GM18499 (cell line): ENCODE results near the gene ERCC6.

ENCODE experiments used
- ATAC-seq: cut with Tn5 transposase; IDR thresholded peaks from one replicate; pipeline ENCODE4 v1.9.1; 2021; ENCODE audit warnings: moderate number of reproducible peaks; ENCODE audit not compliant: insufficient read depth, unreplicated experiment

ERCC6 gene

DNA sequence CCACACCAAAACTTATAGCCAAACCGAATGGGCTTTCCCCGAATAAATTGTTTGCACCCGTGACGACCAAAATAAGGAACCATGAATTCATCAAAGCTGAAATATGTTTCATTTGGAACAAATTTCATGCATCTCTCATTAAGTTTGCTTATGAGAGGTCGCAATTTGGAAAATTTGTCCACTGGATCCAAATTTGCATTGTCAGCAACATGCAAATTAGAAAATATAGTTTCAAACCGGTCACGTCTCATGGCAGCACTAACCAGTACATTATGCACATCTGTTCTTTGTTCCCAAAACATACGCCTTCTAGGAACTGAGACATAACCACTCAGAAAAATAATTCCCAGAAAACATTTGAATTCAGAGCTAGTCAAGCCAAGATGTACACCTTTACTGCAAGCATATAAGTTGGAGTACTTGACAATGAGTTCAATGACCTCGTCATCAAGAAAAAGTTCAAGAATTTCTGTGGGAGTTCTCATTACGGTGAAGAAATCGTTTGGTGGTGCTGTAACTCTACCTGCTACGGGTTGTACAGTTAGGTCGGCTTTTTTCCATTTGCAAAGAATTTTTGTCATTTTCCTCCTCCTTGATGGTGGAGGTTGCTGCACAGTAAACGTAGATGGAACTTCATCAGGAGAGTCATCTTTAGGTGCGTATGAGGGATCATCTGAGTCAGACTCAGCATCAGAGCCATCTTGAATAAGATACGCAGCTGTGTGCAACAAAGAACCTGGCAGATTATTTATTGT, 22.5 kb downstream of the ERCC6 start:
- no peak for ATAC-seq

GRCh38 chr10:49512121-49512809, 26.7 kb downstream of the ERCC6 start:
- no peak for ATAC-seq

DNA sequence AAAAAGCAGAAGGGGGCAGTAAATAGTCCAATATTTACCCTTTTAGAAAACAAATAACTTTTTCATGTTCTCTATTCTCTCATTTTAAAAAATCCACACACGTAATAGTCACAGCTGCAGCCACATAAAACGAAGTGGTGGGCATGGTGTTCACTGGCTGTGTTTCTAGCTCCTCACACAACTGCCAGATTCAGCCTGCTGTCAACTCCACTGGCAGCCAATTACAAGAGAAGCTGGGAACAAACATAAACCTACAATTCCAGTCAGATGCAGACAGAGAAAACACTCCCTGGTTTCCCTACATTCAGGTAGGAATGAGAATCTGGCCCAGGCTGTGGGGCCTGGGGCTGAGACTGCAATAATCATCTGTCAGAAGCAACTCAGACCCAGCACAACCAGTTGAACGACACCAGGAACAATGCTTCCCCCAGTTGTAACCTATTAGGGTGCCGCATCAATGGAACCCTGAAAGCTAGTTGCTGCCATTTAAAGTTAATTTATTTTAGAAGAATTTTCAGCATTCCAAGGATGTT, 29.1 kb downstream of the ERCC6 start:
- ATAC-seq, result no peak

DNA sequence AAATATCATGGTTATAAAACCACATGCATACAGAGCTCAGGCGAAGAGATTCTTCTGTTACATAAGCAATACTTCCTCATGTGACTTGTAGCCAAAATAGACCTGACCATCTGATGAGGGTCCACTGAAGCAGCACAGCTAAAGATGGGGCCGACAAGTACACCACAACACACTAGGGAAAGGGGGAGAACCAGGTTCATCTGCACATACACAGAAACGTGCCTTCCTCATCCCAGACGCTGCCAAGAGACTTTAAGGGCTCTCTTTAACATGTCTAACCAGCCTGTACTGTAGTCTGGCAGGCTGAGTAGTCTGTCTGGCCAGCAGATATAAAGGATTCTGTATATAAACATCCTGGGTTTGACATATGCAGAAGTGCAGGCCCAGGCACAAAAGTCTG, 30.3 kb downstream of the ERCC6 start:
- ATAC-seq, result no peak

DNA sequence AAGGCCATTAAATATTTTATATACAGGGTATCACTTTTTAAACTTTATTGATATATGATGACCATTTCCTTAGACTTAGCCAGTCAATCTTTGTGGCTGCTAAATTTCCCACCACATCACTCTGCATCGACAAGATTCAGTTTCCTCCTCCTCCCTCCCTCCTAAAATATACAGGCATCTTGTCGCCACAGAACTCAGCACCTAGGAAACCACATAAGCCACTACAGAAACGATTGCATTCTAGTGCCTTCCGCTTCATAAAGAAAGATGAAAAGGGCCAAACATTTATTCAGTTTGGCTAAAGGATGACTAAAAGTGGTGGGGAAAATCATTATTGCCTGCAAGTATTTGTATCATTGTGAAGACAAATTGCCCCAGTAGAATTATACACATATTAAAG, 30.7 kb downstream of the ERCC6 start:
- no peak for ATAC-seq

GRCh38 chr10:49505589-49505988, 33.3 kb downstream of the ERCC6 start:
- ATAC-seq, result no peak

GRCh38 chr10:49505076-49505475, 33.8 kb downstream of the ERCC6 start:
- no peak for ATAC-seq

- ATAC-seq, result no peak
Measured at GRCh38 chr10:49504528-49504927, 34.4 kb downstream of the ERCC6 start.

DNA sequence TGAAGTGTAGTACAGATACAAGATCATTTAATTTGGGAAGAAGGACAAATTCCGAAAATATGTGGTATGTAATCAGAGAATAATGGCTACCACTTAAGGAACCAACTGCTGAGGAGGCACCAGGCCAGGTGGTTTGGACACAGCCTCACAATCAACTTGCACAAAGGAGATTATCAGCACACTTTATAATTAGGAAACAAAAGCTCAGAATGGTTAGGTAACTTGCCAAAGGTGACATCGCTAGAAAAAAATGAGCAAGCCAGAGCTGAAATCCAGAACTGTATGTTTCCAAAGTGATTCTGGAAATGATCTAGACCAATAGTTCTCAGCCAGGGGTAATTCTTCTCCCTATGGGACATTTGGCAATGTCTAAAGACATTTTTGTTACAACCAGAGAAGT, 36.6 kb downstream of the ERCC6 start:
- no peak for ATAC-seq

GRCh38 chr10:49500412-49500811, 38.5 kb downstream of the ERCC6 start:
- ATAC-seq, result no peak

DNA sequence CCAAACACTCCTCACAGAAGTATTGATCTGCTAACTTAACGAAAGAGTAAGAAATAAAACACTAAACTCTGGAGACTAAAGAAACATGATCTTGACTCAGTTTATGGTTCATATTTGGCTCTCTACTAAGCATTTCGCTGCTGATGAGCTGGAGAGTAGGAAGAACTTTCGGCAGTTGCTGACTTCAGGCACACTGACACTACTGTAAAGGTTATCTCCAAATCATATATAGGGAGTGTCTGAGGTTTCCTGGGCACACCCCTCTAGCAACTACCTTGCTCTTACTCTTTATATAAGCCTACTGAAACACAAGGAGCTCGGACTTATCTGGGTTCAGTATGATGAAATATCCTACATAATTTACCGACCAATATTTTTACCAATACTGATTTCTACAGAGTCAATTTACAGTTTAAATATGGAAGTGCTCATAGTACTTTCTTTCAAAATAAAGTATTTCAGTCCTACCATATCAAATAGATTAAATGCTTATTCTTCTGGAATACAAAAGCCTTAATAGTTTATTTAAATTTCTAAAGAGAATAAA, 39.5 kb downstream of the ERCC6 start:
- ATAC-seq, result no peak

GRCh38 chr10:49498425-49498824, 40.5 kb downstream of the ERCC6 start:
- no peak for ATAC-seq

DNA sequence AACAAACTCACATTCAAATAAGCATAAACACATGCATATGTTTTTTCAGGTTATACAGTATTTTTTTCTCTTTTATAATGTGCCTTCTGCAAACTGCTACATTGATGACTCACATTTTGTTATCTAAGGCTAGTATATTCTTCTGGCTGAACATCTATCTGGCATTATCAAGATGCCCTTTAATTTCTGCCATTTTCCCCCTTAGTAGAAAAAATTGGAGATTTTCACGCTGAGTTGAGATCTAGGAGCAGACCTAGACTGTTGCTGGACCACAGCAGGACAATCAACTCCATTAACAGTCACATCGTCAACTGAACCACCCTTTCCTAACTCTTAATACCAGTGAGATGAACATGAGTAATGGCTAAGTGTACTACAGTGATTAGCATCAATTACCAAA, 41.6 kb downstream of the ERCC6 start:
- no peak for ATAC-seq

GRCh38 chr10:49488056-49488717, 50.7 kb downstream of the ERCC6 start:
- no peak for ATAC-seq

DNA sequence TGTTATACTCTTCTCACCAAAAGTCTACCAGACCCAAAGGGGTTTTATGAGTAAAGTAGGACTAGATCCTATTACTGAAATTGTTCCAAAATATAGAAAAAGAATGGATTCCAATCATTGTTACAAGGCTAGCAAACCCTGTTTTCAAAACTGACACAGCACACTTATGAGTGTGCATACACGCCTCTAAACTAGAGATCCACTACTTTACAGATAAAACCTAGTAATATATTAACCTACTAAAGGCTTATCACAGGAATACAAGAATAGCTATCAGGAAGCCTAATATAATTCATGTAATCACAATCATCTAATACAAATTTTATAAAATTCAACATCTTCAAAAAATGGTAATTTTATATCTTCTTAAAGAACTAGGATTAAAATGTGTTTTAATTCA, 52.2 kb downstream of the ERCC6 start:
- ATAC-seq, result no peak

DNA sequence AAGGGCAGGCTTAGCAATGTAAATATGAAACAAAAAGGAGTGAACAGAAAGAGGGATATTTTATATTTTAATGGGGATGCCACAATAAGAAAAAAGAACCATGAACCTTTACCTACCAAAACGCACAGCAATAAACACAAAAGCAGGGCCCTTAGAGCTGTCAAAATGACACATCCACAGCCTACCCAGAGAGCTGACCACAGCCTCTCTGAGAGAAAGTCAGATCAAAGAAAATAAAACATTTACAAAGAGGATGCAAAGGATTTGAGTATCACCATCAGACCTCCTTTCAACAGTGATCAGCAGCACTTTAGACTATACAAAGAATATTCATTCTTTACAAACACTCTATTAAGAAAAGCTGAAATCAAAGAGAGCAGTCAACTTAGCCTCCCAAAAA, 52.9 kb downstream of the ERCC6 start:
- no peak for ATAC-seq

DNA sequence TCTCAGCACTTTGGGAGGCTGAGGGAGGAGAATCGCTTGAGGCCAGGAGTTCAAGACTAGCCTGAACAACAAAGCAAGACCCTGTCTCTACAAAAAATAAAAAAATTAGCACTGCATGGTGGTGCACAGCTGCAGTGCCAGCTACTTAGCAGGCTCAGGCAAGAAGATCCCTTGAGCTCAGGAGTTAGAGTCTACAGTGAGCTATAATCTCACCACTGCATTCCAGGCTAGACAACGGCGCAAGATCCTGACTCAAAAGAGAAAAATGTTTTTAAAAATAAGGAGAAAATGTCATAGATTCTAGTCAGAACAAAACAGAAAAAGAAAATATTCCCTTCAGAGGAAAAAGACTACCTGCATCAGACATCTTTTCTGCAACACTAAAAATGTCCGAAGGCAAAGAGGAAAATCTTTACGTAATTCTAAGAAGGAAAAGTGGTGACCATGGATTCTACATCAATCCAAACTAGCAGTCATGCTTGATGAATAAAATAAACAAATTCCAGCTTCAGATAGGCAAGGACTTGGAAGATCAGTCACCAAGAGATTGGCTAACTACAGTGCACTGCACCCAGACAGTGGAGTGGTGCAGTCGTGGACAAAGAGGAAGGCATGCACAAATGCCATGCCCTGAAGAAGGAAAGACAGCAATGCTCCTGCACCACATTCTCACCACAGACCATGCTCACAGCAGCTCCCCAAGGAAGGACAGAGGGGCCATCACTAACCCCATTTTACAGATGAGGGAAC, 54.3 kb downstream of the ERCC6 start:
- ATAC-seq, result no peak

GRCh38 chr10:49478819-49479218, 60.1 kb downstream of the ERCC6 start:
- no peak for ATAC-seq

- ATAC-seq, result no peak
Measured at GRCh38 chr10:49474901-49475300, 64.0 kb downstream of the ERCC6 start.

DNA sequence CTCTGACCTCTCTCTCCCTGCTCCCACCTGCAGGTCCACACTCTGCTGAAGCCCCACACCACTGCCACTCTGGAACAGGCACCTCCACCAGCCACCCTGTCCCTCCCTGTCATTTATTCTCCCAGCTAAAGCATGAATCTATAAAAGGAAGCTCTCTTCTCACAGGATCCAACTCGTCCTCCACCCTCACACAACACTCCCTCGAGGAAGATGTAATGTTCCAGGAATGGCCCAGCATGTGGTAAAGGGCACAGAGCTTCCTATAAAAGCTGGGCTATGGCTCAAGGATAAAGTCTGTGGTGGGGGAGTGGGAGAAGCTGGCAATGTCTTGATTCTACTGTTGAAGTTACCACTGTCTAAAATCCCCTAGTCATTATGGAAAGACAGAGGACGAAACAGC, 67.4 kb downstream of the ERCC6 start:
- no peak for ATAC-seq
